ENCODE data around the gene CAMK2N1.
"Not testable (repeated sequence)": the region's sequence is repeated elsewhere in the genome, so short reads cannot be mapped to it uniquely, and the experiment has no call there.

CAMK2N1 gene

DNA sequence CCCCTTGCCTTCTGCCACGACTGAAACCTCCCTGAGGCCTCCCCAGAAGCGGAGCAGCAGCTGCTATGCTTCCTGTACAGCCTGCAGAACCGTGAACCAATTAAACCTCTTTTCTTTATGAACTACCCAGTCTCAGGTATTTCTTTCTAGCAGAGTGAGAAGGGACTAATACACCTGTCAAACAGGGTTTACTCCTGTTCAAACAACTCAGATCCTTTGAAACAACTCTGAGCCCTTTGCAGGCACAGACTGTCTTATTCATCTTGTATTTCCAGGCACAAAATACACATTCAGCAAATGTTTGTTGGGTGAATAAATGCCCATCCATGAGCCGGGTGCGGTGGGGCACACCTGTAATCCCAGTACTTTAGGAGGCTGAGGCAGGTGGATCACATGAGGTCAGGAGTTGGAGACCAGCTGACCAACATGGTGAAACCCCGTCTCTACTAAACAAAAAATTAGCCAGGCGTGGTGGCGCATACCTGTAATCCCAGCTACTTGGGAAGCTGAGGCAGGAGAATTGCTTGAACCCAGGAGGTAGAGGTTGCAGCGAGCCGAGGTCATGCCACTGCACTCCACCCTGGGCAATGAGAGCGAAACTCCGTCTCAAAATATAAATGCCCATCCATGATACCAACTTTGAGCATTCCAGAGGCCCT lies 10.8 kb upstream of the CAMK2N1 start:
- DNase-seq (ENCODE audit: low read depth in 3 of 3, low spot score in 1 of 3), result not testable (repeated sequence)

GRCh38 chr1:20496241-20496661 lies 10.2 kb upstream of the CAMK2N1 start:
- no peak for DNase-seq (ENCODE audit: low read depth in 3 of 3, low spot score in 1 of 3)

- DNase-seq (ENCODE audit: low read depth in 3 of 3, low spot score in 1 of 3), result no peak
Observed at GRCh38 chr1:20495661-20496060, 9.7 kb upstream of the CAMK2N1 start.

DNA sequence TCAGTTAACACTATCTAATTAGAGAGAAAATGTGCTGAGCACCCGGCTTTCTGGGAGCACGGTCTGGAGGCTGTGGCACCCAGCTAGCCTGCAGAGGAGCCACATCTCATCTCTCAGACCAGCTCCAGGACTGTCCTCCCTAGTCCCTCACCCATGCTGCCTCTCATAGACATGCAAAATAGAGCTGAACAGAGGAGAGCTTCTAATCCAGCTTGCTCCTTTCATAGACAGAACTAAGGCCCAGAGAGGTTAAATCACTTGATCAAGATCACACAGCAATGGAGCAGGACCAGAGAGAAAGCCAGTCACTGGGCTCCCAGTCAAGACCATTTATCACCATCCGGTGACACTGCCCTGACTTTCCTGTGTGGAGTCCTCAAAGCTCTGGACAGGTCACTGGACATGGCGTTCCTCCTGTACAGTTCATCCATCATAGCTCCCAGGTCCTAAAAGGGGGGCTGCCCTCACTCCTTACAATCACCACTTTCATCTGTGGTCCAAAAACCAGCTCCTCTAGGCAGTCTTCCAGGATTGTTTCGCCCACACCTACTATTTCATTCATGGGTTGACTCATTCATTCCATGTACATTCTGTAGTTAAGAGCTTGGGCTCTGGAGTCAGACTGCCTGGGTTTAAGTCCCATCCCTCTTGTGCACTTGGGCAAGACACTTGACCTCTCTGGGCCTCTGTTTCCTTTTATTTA lies 8.8 kb upstream of the CAMK2N1 start:
- DNase-seq (ENCODE audit: low read depth in 3 of 3, low spot score in 1 of 3), result no peak

- DNase-seq (ENCODE audit: low read depth in 3 of 3, low spot score in 1 of 3), result peak; percentile 56 to 80 (median 69)
Observed at GRCh38 chr1:20493839-20494608, 8.0 kb upstream of the CAMK2N1 start.

DNA sequence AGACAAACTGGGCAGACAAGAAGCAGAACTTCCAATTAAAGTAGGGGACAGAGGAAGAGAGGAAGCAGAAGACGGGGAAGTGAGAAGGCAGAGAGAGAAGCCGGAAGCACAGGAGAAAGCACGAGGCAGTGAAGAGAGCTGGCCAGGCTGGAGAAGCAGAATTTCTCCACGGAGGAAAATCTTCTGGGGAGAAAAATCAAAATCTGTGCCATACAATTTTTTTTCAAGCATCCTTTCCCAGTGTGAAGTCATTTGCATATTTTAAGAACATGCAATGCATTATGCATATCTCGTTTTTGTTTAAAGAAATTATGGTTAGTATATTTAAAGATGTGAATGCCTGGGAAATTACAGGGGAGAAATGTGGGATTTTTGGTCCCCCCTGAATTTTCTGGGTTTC lies 7.3 kb upstream of the CAMK2N1 start:
- no peak for DNase-seq (ENCODE audit: low read depth in 3 of 3, low spot score in 1 of 3)

DNA sequence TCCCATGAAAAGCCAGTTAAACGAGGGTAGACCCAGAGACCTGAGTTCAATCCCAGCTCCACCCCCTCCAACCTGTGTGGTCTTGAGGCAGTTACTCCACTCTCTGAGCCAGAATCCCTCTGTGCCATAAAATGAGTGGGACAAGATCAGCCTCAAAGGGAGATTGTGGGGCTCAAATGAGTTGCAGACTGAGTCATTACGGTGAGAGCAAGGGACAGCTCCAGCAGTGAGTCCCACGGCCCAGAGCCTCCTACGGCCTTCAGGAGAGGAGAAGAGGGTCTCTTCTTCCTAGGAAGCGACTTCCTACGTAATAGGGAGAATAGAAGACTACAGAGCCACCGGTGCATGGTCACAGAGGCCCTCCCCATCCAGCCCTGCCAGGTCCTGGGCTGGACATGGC lies 6.7 kb upstream of the CAMK2N1 start:
- no peak for DNase-seq (ENCODE audit: low read depth in 3 of 3, low spot score in 1 of 3)

GRCh38 chr1:20491866-20492265 lies 5.9 kb upstream of the CAMK2N1 start:
- no peak for DNase-seq (ENCODE audit: low read depth in 3 of 3, low spot score in 1 of 3)

DNA sequence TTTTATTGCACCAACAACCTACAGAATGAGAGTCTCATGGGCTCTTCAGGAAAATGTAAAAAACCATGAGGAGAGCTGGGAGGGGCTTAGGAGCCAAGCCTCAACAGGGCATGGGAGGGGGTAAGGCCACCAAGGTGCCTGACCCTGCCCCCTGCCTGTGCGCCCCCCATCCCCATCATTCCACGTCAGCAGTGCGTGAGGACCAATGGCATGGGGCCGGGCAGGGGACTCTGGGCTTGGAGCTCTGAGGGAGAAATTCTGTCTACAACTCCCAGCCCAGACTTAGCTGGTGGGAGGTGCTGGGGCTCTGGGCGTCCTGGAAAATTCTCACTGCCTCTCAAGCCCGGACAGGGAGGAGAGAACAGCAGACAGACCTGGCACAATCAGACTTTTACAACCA lies 5.2 kb upstream of the CAMK2N1 start:
- DNase-seq (ENCODE audit: low read depth in 3 of 3, low spot score in 1 of 3), result no peak

- no peak for DNase-seq (ENCODE audit: low read depth in 3 of 3, low spot score in 1 of 3)
Observed at GRCh38 chr1:20487236-20487590, 1.2 kb upstream of the CAMK2N1 start.

GRCh38 chr1:20486457-20487235 lies 636 bp upstream of the CAMK2N1 start:
- DNase-seq (ENCODE audit: low read depth in 3 of 3, low spot score in 1 of 3), result no peak

- no peak for DNase-seq (ENCODE audit: low read depth in 3 of 3, low spot score in 1 of 3)
Observed at GRCh38 chr1:20484519-20485462, 1.2 kb downstream of the CAMK2N1 start.

- no peak for DNase-seq (ENCODE audit: low read depth in 3 of 3, low spot score in 1 of 3)
Observed at GRCh38 chr1:20483833-20484518, 2.0 kb downstream of the CAMK2N1 start.

GRCh38 chr1:20483098-20483832 lies 2.7 kb downstream of the CAMK2N1 start:
- no peak for DNase-seq (ENCODE audit: low read depth in 3 of 3, low spot score in 1 of 3)

DNA sequence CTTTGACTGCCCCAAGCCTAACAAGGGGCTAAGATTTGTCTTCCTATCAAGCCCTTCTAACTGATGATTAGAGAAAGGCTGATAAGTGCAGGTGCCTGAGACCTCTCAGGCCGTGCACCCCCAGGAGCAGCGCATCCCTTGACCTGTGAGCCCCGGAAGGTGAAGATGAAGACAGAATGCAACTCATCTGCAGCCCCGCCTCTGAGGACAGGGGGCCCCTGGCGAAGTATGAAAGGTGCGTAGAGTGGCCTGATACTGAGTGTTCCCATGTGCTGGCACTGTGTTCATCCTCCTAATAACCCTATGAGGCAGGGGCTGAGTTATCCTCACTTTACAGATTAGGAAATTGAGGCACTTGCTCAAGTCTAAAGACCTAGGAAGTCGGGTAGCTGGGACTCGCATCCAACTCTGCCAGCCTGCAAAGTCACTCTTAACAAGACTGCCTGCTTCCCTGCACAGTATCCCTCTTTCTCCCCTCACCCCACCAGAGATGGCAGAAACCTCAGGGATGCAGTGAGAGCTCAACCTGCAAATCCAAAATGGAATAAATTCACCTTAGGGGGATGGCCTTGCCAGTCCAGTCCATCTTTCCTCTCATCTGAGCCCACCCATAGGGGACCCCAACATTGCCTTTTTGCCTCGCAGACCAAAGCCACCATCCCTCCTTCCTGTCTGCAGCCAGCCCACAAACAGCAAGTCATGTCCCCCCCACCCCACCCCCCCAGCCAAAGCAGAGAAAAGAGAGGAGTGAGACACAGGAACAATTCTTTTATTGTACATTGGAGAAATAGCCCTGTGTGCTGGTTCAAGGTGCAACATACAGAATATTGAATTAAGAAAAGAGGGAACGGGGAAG lies 4.1 kb downstream of the CAMK2N1 start:
- no peak for DNase-seq (ENCODE audit: low read depth in 3 of 3, low spot score in 1 of 3)

DNA sequence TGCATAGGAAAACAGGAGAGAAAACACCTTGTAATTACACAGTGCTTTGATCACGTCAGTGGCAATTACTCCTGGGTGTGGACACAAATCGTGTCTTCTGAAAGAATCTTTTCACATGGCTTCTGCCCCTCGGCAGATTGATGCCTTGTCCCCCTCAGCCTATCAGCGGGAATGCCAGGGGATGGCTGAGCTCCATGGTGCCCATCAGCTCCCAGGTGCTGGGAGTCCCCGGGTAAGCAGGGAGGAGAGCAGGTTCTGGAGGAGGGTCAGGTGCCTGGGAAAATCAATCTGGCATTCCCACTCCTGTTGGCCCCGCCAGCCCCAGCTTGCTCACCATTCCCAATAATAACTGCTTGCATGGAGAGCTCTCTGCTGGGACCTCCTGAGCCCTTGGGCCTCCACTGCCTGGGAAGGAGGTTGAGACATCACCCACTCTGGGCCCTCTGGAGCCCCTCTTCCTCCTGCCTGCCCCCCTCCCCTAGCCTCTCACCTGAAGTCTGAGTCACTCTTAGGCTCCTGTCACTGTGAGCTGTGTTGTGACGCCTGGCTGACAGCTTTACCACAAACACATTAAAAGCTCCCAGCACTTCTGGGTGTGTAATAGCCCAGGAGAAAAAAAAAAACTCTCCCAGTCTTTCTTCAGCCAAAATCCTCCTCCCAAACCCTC lies 4.9 kb downstream of the CAMK2N1 start:
- DNase-seq (ENCODE audit: low read depth in 3 of 3, low spot score in 1 of 3), result no peak

- no peak for DNase-seq (ENCODE audit: low read depth in 3 of 3, low spot score in 1 of 3)
Observed at GRCh38 chr1:20480243-20480944, 5.6 kb downstream of the CAMK2N1 start.

All from stimulated activated CD4-positive, alpha-beta T cell treated with anti-CD3 and anti-CD28 coated beads, TNF-alpha, amount 100 ng/mL, for 1 hour (primary cell).